22Rv1 (cell line): Measurements from ENCODE around the gene AGAP1.

Source experiments
- H3K27ac ChIP-seq: fragments of 450-650 bp; 2 replicates; pipeline ENCODE4 v1.5.1; 2017
- CTCF ChIP-seq: fragments of 450-650 bp; IDR thresholded peaks from 2 replicates; pipeline ENCODE4 v1.5.1; 2017; ENCODE audit warnings: mild to moderate bottlenecking
- ZFX ChIP-seq: fragments of 450-650 bp; IDR thresholded peaks from 2 replicates; pipeline ENCODE4 v1.6.1; 2017; ENCODE audit warnings: antibody characterized with exemption, borderline replicate concordance

AGAP1 gene

GRCh38 chr2:235976956-235977355, 483.1 kb downstream of the AGAP1 start:
- no peak overlapping the region for H3K27ac ChIP-seq
- no peak for TF ChIP-seq CTCF
- TF ChIP-seq ZFX = no peak

GRCh38 chr2:235977445-235977844, 483.6 kb downstream of the AGAP1 start:
- TF ChIP-seq ZFX (no peak), CTCF (no peak)
- H3K27ac ChIP-seq = no peak overlapping the region

- no peak overlapping the region for H3K27ac ChIP-seq
- TF ChIP-seq ZFX = no peak
- no peak for TF ChIP-seq CTCF
Observed at GRCh38 chr2:235978022-235978421, 484.2 kb downstream of the AGAP1 start.

- TF ChIP-seq ZFX (no peak), CTCF (no peak)
- H3K27ac ChIP-seq = no peak overlapping the region
Observed at GRCh38 chr2:235979037-235979436, 485.2 kb downstream of the AGAP1 start.

GRCh38 chr2:235979753-235980435, 486.1 kb downstream of the AGAP1 start:
- no peak overlapping the region for H3K27ac ChIP-seq
- no peak for TF ChIP-seq ZFX

GRCh38 chr2:235981631-235982030, 487.8 kb downstream of the AGAP1 start:
- TF ChIP-seq CTCF (no peak), ZFX (no peak)

GRCh38 chr2:235983016-235983415, 489.2 kb downstream of the AGAP1 start:
- TF ChIP-seq CTCF (no peak), ZFX (no peak)
- no peak overlapping the region for H3K27ac ChIP-seq

More at GRCh38 chr2:235981631-235982030, 487.8 kb downstream of the AGAP1 start:
- no peak overlapping the region for H3K27ac ChIP-seq

- TF ChIP-seq CTCF (no peak), ZFX (no peak)
- no peak overlapping the region for H3K27ac ChIP-seq
Observed at GRCh38 chr2:235984552-235984951, 490.7 kb downstream of the AGAP1 start.
